IMR-90 (cell line): ENCODE measurements around the gene TIAM2.

Experiments used
- CHD1 ChIP-seq: IDR thresholded peaks from 2 replicates; pipeline ENCODE4 v1.6.1; 2012; ENCODE audit warnings: low read depth, low read length, improper control_type of control experiment
- CTCF ChIP-seq: conservative IDR thresholded peaks from 2 replicates; pipeline ENCODE4 v1.5.1; 2012; ENCODE audit warnings: mild to moderate bottlenecking, low read depth, low read length, improper control_type of control experiment
- ELK1 ChIP-seq: fragments of 150-350 bp; IDR thresholded peaks from 2 replicates; pipeline ENCODE4 v1.6.1; 2016; ENCODE audit warnings: low read depth, mild to moderate bottlenecking, low read length, moderate library complexity, borderline replicate concordance
- MAFK ChIP-seq: IDR thresholded peaks from 2 replicates; pipeline ENCODE4 v1.6.1; 2012; ENCODE audit warnings: low read depth, low read length, improper control_type of control experiment
- MAZ ChIP-seq: IDR thresholded peaks from 2 replicates; pipeline ENCODE4 v1.6.1; 2012; ENCODE audit warnings: low read depth, mild to moderate bottlenecking, low read length, improper control_type of control experiment, moderate library complexity, borderline replicate concordance
- POLR2A ChIP-seq: IDR thresholded peaks from 2 replicates; pipeline ENCODE4 v1.6.1; 2012; ENCODE audit warnings: mild to moderate bottlenecking, low read depth, low read length
- RAD21 ChIP-seq: IDR thresholded peaks from 2 replicates; pipeline ENCODE4 v1.6.1; 2012; ENCODE audit warnings: low read length, improper control_type of control experiment
- RFX5 ChIP-seq: IDR thresholded peaks from 2 replicates; pipeline ENCODE4 v1.8.0; 2012; ENCODE audit warnings: low read depth, mild to moderate bottlenecking, low read length, moderate library complexity
- SMC3 ChIP-seq: fragments of 150-350 bp; IDR thresholded peaks from 2 replicates; pipeline ENCODE4 v1.6.1; 2016; ENCODE audit warnings: low read depth, mild to moderate bottlenecking, antibody characterized with exemption, low read length, moderate library complexity
- USF2 ChIP-seq: fragments of 150-350 bp; IDR thresholded peaks from 2 replicates; pipeline ENCODE4 v1.6.1; 2017; ENCODE audit warnings: mild to moderate bottlenecking, antibody characterized with exemption, low read length, low read depth

GRCh38 chr6:155234687-155235086 lies 239.6 kb downstream of the TIAM2 start:
- TF ChIP-seq CTCF (no peak), RAD21 (no peak), MAZ (peak; percentile 75; the same call in 1 of the 2 replicates), POLR2A (no peak), MAFK (no peak), CHD1 (no peak), USF2 (no peak), SMC3 (no peak), RFX5 (no peak), ELK1 (no peak)
